SK-N-SH (cell line): ENCODE data around the gene PARD3B. TPM values are rescaled to one million over a fixed set of nuclear protein-coding genes. Genes with fewer than 3 reads are reported as not detected.

Experiments used
- CTCF ChIA-PET: fragments of 300-600, 350-600 bp; formaldehyde crosslinking; extraction: SDS; loops from one replicate; lab custom pipeline; 2021; lab: Yijun Ruan, JAX
- POLR2A ChIA-PET: fragments of 350-600 bp; sonication (Branson Sonifier 250); formaldehyde crosslinking; extraction: SDS; loops from one replicate; lab custom pipeline; 2020; ENCODE audit warnings: antibody characterized with exemption, inconsistent platforms; lab: Yijun Ruan, JAX
- DNase-seq: peaks from one replicate; pipeline ENCODE4 v3.0.0; 2012
- H2AFZ ChIP-seq: fragments of 200-600 bp; sonication (generic); 2 replicates; pipeline ENCODE4 v1.8.1; 2016; ENCODE audit warnings: antibody characterized with exemption, mild to moderate bottlenecking, low read depth
- H3F3A ChIP-seq: fragments of 200-600 bp; sonication (generic); replicated peaks from 2 replicates; pipeline ENCODE3; 2016; ENCODE audit warnings: antibody characterized with exemption, mild to moderate bottlenecking; ENCODE audit not compliant: insufficient read depth
- H3K27ac ChIP-seq, 2 experiments: fragments of 200-500 bp in 1 of 2; fragments of 200-600 bp in 1 of 2; sonication (Bioruptor generic) in 1 of 2; sonication (generic), shearing (Covaris generic) in 1 of 2; 2 replicates each; pipeline versions ENCODE4 v1.5.1 to v1.6.1; 2014 to 2016; ENCODE audit warnings: low read depth in 2 of 2, inconsistent platforms in 1 of 2, low read length in 1 of 2, mild to moderate bottlenecking in 1 of 2, mixed read lengths in 1 of 2
- H3K27me3 ChIP-seq: fragments of 200-600 bp; sonication (generic), shearing (Covaris generic); 2 replicates; pipeline ENCODE4 v1.6.1; 2016; ENCODE audit warnings: mixed run types; ENCODE audit not compliant: insufficient read depth
- H3K36me3 ChIP-seq, 2 experiments: fragments of 200-500 bp in 1 of 2; fragments of 200-600 bp in 1 of 2; sonication (Bioruptor generic) in 1 of 2; sonication (generic) in 1 of 2; replicated peaks in 1 of 2; 2 replicates each; pipeline versions ENCODE3 to v1.5.1; 2014 to 2016; ENCODE audit warnings: low read length in 1 of 2, mild to moderate bottlenecking in 1 of 2; ENCODE audit not compliant: insufficient read depth in 2 of 2, control insufficient read depth in 1 of 2
- H3K4me1 ChIP-seq, 2 experiments: fragments of 200-500 bp in 1 of 2; fragments of 200-600 bp in 1 of 2; sonication (Bioruptor generic) in 1 of 2; sonication (generic), shearing (Covaris generic) in 1 of 2; 2 replicates each; pipeline versions ENCODE4 v1.5.1 to v1.6.1; 2014 to 2016; ENCODE audit warnings: low read depth in 1 of 2, low read length in 1 of 2, mixed run types in 1 of 2; ENCODE audit not compliant: insufficient read depth in 2 of 2, control insufficient read depth in 1 of 2
- H3K4me2 ChIP-seq: fragments of 200-600 bp; sonication (generic), shearing (Covaris generic); 2 replicates; pipeline ENCODE4 v1.6.1; 2017; ENCODE audit warnings: mixed run types
- H3K4me3 ChIP-seq, 2 experiments: fragments of 200-500 bp in 1 of 2; fragments of 200-600 bp in 1 of 2; sonication (Bioruptor generic) in 1 of 2; sonication (generic), shearing (Covaris generic) in 1 of 2; 2 replicates each; pipeline versions ENCODE4 v1.5.1 to v1.8.1; 2014 to 2016; ENCODE audit warnings: low read depth in 2 of 2, inconsistent platforms in 1 of 2, low read length in 1 of 2, mild to moderate bottlenecking in 1 of 2, mixed read lengths in 1 of 2, moderate library complexity in 1 of 2
- H3K79me2 ChIP-seq: fragments of 200-600 bp; sonication (generic); 2 replicates; pipeline ENCODE4 v1.8.1; 2017; ENCODE audit warnings: mild to moderate bottlenecking; ENCODE audit not compliant: insufficient read depth
- H3K9ac ChIP-seq: fragments of 200-600 bp; sonication (generic); 2 replicates; pipeline ENCODE4 v1.6.1; 2017; ENCODE audit warnings: mixed run types
- H3K9me2 ChIP-seq: fragments of 200-600 bp; sonication (generic); 2 replicates; pipeline ENCODE4 v1.6.1; 2017; ENCODE audit warnings: mixed run types
- H3K9me3 ChIP-seq: fragments of 200-600 bp; sonication (generic); 2 replicates; pipeline ENCODE4 v1.6.1; 2017; ENCODE audit warnings: mixed run types, mild to moderate bottlenecking, moderate library complexity
- H4K20me1 ChIP-seq: fragments of 200-600 bp; sonication (generic); 2 replicates; pipeline ENCODE4 v1.6.1; 2017; ENCODE audit warnings: mild to moderate bottlenecking, mixed run types; ENCODE audit not compliant: insufficient read depth
- EP300 ChIP-seq, 2 experiments: IDR thresholded peaks; 2 replicates each; pipeline versions ENCODE4 v1.4.0 to v1.6.1; 2012; ENCODE audit warnings: borderline replicate concordance in 1 of 2, low read depth in 1 of 2, low read length in 1 of 2
- EZH2phosphoT487 ChIP-seq: fragments of 200-600 bp; sonication (generic); IDR thresholded peaks from 2 replicates; pipeline ENCODE4 v1.6.1; 2017; ENCODE audit warnings: low read depth, mixed run types, mild to moderate bottlenecking, antibody characterized with exemption, moderate library complexity, borderline replicate concordance
- GATA2 ChIP-seq: sonication (generic); formaldehyde crosslinking; IDR thresholded peaks from 2 replicates; pipeline ENCODE4 v1.5.0; 2020; ENCODE audit warnings: mild to moderate bottlenecking, missing genetic modification reagents
- MEF2A ChIP-seq: IDR thresholded peaks from 2 replicates; pipeline ENCODE4 v1.4.0; 2012; ENCODE audit warnings: low read depth, borderline replicate concordance
- MXI1 ChIP-seq: IDR thresholded peaks from 2 replicates; pipeline ENCODE4 v1.6.1; 2012; ENCODE audit warnings: mild to moderate bottlenecking, low read depth, low read length, improper control_type of control experiment
- NFIC ChIP-seq: IDR thresholded peaks from 2 replicates; pipeline ENCODE4 v1.4.0; 2012; ENCODE audit warnings: borderline replicate concordance
- NRF1 ChIP-seq: IDR thresholded peaks from 2 replicates; pipeline ENCODE4 v1.6.1; 2012; ENCODE audit warnings: low read depth, mild to moderate bottlenecking, low read length
- RCOR1 ChIP-seq: fragments of 150-350 bp; IDR thresholded peaks from 2 replicates; pipeline ENCODE4 v1.6.1; 2017; ENCODE audit warnings: antibody characterized with exemption, low read length
- RFX5 ChIP-seq: IDR thresholded peaks from 2 replicates; pipeline ENCODE4 v1.6.1; 2012; ENCODE audit warnings: mild to moderate bottlenecking, improper control_type of control experiment, low read length
- SIN3A ChIP-seq: IDR thresholded peaks from 2 replicates; pipeline ENCODE4 v1.6.1; 2012; ENCODE audit warnings: low read depth, mild to moderate bottlenecking, low read length, moderate library complexity, borderline replicate concordance
- TEAD4 ChIP-seq: IDR thresholded peaks from 2 replicates; pipeline ENCODE4 v1.4.0; 2012; ENCODE audit warnings: mild to moderate bottlenecking, borderline replicate concordance; ENCODE audit not compliant: insufficient read depth
- YY1 ChIP-seq: IDR thresholded peaks from 2 replicates; pipeline ENCODE4 v1.4.0; 2012; ENCODE audit warnings: low read depth, mild to moderate bottlenecking
- WGBS: methylation state at CpG from one replicate; pipeline ENCODE4 v1.1.6; 2017; ENCODE audit warnings: low lambda C conversion rate; 5-methylcytosine and 5-hydroxymethylcytosine counted together
- polyA plus RNA-seq, 3 experiments: library from polyadenylated mRNA; depleted of rRNA; stranded (reverse); fragments of >200 nt; gene quantifications; 2 replicates each; pipeline ENCODE4 v1.2.3, GENCODE V29; 2012
- TF ChIP-seq, protein P1 (sequence below): IDR thresholded peaks from 2 replicates; pipeline ENCODE4 v1.6.1; 2012; ENCODE audit warnings: mild to moderate bottlenecking, low read depth, low read length, moderate library complexity
- TF ChIP-seq, protein P2 (sequence below): IDR thresholded peaks from 2 replicates; pipeline ENCODE4 v1.4.0; 2012; ENCODE audit warnings: low read depth, borderline replicate concordance
- TF ChIP-seq, protein P3 (sequence below): fragments of 200-600 bp; sonication (generic); IDR thresholded peaks from 2 replicates; pipeline ENCODE4 v1.6.1; 2017; ENCODE audit warnings: antibody characterized with exemption, mild to moderate bottlenecking, moderate library complexity
- TF ChIP-seq, protein P4 (sequence below): IDR thresholded peaks from 2 replicates; pipeline ENCODE4 v1.4.0; 2012; ENCODE audit warnings: low read depth, borderline replicate concordance

The PARD3B gene
- polyA plus RNA-seq, 1 of the 3 experiments (the other 2 are of a cell fraction) = 0.87 TPM

DNA sequence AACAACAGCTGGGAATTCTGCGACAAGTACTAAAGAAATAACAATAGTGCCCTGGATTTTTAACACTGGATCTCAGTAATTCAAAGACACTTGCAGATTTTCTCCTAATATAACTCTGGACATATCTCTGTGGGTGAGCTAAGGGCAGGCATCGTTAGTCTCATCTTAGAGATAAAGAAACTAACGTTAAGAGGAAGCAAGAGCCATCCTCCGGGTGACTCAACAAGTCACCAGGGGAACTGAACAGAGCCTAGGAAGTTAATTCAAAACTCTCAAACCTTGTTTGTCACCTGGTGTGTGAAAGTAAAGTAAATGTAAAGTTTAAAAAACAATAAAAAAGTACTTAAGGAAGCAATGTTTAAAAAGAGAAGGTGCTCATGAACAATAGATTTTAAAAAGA is 1095.4 kb downstream of the PARD3B start:
- Histone ChIP-seq H3K4me1 (no peaks in the 10 kb centered on the region), H2AFZ (peak overlapping the region; percentile 67; the same call in 1 of the 2 replicates), H3F3A (peaks cover 8% of the 10 kb centered on the region), H3K27ac (no peak overlapping the region; a peak in 1 of 4 replicates), H3K27me3 (no peaks in the 10 kb centered on the region), H3K9ac (no peak overlapping the region), H3K36me3 (no peaks in the 10 kb centered on the region), H4K20me1 (no peaks in the 10 kb centered on the region), H3K4me3 (no peak overlapping the region), H3K4me2 (0 out of 2 replicates have a peak overlapping the region, but pooled peaks have one; percentile 28), H3K9me2 (no peaks in the 10 kb centered on the region), H3K79me2 (no peaks in the 10 kb centered on the region), H3K9me3 (no peaks in the 10 kb centered on the region)
- ChIA-PET CTCF (interaction anchor here (1.4 kb wide), 1 partner anchor 34 kb away, joined by 4 read pairs; no protein-coding TSS in a partner anchor), POLR2A (no interaction called here)
- 50% methylated on average over 4 of the region's 4 CpGs for WGBS
- DNase-seq = no peak
- TF ChIP-seq, protein P1, sequence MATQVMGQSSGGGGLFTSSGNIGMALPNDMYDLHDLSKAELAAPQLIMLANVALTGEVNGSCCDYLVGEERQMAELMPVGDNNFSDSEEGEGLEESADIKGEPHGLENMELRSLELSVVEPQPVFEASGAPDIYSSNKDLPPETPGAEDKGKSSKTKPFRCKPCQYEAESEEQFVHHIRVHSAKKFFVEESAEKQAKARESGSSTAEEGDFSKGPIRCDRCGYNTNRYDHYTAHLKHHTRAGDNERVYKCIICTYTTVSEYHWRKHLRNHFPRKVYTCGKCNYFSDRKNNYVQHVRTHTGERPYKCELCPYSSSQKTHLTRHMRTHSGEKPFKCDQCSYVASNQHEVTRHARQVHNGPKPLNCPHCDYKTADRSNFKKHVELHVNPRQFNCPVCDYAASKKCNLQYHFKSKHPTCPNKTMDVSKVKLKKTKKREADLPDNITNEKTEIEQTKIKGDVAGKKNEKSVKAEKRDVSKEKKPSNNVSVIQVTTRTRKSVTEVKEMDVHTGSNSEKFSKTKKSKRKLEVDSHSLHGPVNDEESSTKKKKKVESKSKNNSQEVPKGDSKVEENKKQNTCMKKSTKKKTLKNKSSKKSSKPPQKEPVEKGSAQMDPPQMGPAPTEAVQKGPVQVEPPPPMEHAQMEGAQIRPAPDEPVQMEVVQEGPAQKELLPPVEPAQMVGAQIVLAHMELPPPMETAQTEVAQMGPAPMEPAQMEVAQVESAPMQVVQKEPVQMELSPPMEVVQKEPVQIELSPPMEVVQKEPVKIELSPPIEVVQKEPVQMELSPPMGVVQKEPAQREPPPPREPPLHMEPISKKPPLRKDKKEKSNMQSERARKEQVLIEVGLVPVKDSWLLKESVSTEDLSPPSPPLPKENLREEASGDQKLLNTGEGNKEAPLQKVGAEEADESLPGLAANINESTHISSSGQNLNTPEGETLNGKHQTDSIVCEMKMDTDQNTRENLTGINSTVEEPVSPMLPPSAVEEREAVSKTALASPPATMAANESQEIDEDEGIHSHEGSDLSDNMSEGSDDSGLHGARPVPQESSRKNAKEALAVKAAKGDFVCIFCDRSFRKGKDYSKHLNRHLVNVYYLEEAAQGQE = no peak
- TF ChIP-seq EP300 (IDR thresholded peaks at IDR 0.05; ENCODE audit: borderline replicate concordance in 1 of 2, low read depth in 1 of 2, low read length in 1 of 2) (no peak), MXI1 (no peak)
- TF ChIP-seq, protein P2, sequence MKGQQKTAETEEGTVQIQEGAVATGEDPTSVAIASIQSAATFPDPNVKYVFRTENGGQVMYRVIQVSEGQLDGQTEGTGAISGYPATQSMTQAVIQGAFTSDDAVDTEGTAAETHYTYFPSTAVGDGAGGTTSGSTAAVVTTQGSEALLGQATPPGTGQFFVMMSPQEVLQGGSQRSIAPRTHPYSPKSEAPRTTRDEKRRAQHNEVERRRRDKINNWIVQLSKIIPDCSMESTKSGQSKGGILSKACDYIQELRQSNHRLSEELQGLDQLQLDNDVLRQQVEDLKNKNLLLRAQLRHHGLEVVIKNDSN = no peak

DNA sequence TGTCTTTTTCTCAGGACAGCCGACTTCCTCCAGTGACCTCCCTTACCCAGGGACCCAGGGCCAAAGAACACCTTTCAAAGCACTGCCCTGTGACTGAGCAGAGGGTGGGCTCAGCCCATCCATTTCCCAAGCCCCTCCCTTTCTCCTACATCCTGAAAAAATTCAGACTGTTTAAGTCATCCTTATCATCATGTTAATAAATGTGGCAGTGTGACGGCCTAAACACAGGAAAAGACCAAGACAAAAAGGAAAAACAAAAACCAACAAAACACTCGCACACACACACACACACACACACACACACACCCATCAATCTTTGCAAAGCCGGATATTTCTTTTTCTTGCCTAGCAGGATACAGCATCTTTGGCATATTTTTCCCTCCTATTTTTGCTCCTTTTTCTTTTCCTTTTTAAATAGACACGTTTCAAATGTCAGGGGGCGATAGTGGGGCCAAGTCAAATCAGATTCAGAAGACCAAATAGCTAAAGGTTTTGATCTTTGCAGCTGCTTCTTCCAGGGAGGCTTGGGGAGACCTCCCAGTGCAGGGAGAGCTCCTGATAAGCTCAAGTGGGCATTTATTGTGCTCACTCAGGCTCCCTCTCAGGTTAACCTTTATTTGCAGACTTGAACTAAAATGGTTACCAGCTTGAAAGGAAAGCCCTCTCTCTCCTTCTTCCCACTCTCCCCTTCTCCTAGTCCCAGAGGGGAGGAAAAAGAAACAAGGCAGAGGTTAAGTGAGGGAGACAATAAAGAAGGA is 1097.5 kb downstream of the PARD3B start:
- Histone ChIP-seq H3K27ac (no peak overlapping the region), H2AFZ (no peak overlapping the region), H3K4me1 (peaks cover 0 to 2% of the 10 kb centered on the region in 2 experiments; a peak in 1 of 4 replicates), H3K9ac (no peak overlapping the region), H3K36me3 (no peaks in the 10 kb centered on the region), H3K9me2 (no peaks in the 10 kb centered on the region), H3K4me2 (no peak overlapping the region), H3K27me3 (no peaks in the 10 kb centered on the region), H3K79me2 (no peaks in the 10 kb centered on the region), H4K20me1 (no peaks in the 10 kb centered on the region), H3K9me3 (no peaks in the 10 kb centered on the region), H3K4me3 (no peak overlapping the region), H3F3A (peaks cover 8% of the 10 kb centered on the region)
- CTCF ChIA-PET = interaction anchor here (0.7 to 1.3 kb wide), 3 partner anchors 11 to 78 kb away, joined by 3 to 5 read pairs (median 3); no protein-coding TSS in a partner anchor
- WGBS = 68% methylated on average over 6 of the region's 6 CpGs
- POLR2A ChIA-PET = no interaction called here
- no peak for TF ChIP-seq NRF1
- TF ChIP-seq, protein P3, sequence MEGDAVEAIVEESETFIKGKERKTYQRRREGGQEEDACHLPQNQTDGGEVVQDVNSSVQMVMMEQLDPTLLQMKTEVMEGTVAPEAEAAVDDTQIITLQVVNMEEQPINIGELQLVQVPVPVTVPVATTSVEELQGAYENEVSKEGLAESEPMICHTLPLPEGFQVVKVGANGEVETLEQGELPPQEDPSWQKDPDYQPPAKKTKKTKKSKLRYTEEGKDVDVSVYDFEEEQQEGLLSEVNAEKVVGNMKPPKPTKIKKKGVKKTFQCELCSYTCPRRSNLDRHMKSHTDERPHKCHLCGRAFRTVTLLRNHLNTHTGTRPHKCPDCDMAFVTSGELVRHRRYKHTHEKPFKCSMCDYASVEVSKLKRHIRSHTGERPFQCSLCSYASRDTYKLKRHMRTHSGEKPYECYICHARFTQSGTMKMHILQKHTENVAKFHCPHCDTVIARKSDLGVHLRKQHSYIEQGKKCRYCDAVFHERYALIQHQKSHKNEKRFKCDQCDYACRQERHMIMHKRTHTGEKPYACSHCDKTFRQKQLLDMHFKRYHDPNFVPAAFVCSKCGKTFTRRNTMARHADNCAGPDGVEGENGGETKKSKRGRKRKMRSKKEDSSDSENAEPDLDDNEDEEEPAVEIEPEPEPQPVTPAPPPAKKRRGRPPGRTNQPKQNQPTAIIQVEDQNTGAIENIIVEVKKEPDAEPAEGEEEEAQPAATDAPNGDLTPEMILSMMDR = no peak
- TF ChIP-seq MEF2A = no peak
- TF ChIP-seq RFX5 = no peak
- TF ChIP-seq RCOR1 = no peak
- no peak for TF ChIP-seq SIN3A
- TF ChIP-seq TEAD4 = no peak
- TF ChIP-seq YY1 = no peak
- no peak for TF ChIP-seq EZH2phosphoT487
- TF ChIP-seq, protein P4, sequence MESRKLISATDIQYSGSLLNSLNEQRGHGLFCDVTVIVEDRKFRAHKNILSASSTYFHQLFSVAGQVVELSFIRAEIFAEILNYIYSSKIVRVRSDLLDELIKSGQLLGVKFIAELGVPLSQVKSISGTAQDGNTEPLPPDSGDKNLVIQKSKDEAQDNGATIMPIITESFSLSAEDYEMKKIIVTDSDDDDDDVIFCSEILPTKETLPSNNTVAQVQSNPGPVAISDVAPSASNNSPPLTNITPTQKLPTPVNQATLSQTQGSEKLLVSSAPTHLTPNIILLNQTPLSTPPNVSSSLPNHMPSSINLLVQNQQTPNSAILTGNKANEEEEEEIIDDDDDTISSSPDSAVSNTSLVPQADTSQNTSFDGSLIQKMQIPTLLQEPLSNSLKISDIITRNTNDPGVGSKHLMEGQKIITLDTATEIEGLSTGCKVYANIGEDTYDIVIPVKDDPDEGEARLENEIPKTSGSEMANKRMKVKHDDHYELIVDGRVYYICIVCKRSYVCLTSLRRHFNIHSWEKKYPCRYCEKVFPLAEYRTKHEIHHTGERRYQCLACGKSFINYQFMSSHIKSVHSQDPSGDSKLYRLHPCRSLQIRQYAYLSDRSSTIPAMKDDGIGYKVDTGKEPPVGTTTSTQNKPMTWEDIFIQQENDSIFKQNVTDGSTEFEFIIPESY = no peak
- no peak for TF ChIP-seq GATA2 (CRISPR knock-in tag)
- TF ChIP-seq NFIC = no peak
- DNase-seq = no peak
